GM18861 (cell line): ENCODE data around the gene HSD11B1L.
"Not testable (repeated sequence)": the region's sequence is repeated elsewhere in the genome, so short reads cannot be mapped to it uniquely, and the experiment has no call there.

Experiments used
- ATAC-seq: cut with Tn5 transposase; IDR thresholded peaks from one replicate; pipeline ENCODE4 v1.9.1; 2021; ENCODE audit not compliant: unreplicated experiment

Gene HSD11B1L

DNA sequence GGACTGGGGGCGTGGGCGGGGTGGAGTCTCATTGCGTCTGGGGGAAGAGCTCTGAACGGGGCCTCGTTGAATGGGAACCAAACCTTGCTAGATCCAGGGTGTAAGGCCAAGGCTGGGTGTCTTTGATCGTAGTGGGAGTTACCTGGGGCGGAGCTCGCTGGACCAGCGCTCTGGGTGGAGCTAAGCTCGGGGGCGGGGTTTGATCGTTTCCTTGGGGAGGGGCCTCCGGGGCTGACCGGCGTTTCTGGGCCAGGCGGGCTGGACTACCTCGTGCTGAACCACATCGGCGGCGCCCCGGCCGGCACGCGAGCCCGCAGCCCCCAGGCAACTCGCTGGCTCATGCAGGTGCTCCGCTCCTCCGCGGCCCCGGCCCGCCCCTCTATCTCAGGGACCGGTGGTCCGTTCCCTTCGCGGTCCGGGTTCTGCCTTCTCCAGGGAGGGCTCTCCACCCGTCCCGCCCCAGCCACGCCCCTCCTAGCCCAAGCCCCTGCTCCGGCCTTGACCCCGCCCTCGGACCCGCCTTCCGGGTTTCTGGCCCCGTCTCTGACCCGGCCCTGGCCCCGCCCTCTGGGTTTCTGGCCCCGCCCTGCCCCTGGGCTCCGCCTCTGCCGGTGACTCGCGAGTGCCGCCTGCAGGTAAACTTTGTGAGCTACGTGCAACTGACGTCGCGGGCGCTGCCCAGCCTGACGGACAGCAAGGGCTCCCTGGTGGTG lies 6.0 kb downstream of the HSD11B1L start:
- peak; percentile 35 for ATAC-seq

GRCh38 chr19:5687360-5688198 lies 6.8 kb downstream of the HSD11B1L start:
- no peak for ATAC-seq

- not testable (repeated sequence) for ATAC-seq
Observed at GRCh38 chr19:5688262-5688881, 7.5 kb downstream of the HSD11B1L start.

GRCh38 chr19:5690125-5690954 lies 9.5 kb downstream of the HSD11B1L start, which contains the start of gene RPL36:
Gene RPL36, plus strand, starts transcription at chr19:5690295. Its CDS starts 213 bp downstream, at chr19:5690508.
- peak; percentile 31 for ATAC-seq

DNA sequence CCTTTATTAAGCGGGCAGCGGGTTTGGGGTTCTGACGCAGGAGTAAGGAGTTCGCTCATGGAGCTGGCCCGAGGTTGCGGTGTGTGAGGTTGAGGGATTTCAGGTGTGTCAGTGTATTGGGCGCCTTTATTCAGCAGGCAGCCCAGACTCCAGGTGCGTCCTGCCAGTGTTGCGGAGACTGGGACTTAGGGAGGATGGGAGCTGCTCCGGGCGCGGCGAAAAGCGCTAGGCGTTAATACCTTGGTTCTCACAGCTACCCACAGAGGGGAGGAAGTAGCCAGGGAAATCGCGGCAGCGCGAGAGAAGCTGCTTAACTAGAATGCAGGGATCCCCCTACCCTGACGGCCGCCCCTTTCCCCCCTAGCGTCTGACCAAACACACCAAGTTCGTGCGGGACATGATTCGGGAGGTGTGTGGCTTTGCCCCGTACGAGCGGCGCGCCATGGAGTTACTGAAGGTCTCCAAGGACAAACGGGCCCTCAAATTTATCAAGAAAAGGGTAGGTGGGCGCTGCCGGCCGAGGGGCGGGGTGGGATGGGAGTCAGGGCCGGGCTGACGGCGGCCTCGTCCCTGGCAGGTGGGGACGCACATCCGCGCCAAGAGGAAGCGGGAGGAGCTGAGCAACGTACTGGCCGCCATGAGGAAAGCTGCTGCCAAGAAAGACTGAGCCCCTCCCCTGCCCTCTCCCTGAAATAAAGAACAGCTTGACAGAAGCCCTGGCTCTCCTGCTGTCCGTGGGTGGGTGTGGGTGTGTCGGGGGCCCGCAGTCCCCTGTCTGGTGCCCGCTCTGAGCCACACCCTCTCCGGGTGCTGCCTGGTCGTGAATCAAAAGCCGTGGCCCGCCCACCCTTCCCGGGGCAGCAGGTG lies 10.4 kb downstream of the HSD11B1L start:
- ATAC-seq, result no peak

DNA sequence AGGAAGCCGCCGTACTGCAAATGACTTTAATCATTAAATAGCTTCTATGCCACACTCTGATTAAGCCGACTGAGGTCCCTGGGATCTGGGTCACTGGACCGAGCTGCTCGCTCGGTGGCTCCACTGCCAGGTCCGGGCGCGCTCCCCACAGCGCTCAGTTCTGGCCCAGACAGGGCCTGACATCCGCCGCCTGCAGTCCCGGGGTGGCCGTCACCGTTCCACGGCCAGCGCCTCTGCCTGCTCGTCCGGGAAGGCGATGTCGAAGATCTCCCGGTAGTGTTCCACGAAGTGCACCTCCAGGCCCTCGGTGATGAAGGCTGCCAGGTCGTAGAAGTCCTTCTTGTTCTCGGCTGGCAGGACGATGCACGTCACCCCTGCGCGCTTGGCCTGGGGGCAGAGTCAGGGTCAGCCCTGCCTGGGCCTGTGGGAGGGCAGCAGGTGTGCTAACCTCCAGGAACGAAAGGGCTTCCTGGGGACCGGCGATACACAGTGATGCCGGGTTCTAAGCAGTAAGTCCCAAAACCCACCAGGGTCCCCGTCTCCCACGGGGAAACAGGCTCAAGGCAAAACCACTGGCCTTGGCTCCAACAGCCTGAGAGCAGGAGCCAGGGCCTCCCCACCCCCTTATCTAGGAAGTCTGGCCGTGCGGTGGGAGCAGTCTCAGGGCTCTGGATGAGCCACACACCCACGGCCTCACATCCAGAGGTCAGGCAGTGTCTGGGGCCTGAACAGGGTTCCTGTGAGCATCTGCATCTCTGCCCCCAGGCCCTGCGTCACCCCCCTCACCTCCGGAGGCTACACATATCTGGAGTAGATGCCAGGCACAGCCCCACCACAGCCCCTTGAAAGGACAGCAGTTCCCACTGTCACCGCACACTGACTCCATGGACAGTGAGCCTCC lies 11.2 kb downstream of the HSD11B1L start:
- ATAC-seq, result no peak

- ATAC-seq, result no peak
Observed at GRCh38 chr19:5692723-5693194, 11.9 kb downstream of the HSD11B1L start.

DNA sequence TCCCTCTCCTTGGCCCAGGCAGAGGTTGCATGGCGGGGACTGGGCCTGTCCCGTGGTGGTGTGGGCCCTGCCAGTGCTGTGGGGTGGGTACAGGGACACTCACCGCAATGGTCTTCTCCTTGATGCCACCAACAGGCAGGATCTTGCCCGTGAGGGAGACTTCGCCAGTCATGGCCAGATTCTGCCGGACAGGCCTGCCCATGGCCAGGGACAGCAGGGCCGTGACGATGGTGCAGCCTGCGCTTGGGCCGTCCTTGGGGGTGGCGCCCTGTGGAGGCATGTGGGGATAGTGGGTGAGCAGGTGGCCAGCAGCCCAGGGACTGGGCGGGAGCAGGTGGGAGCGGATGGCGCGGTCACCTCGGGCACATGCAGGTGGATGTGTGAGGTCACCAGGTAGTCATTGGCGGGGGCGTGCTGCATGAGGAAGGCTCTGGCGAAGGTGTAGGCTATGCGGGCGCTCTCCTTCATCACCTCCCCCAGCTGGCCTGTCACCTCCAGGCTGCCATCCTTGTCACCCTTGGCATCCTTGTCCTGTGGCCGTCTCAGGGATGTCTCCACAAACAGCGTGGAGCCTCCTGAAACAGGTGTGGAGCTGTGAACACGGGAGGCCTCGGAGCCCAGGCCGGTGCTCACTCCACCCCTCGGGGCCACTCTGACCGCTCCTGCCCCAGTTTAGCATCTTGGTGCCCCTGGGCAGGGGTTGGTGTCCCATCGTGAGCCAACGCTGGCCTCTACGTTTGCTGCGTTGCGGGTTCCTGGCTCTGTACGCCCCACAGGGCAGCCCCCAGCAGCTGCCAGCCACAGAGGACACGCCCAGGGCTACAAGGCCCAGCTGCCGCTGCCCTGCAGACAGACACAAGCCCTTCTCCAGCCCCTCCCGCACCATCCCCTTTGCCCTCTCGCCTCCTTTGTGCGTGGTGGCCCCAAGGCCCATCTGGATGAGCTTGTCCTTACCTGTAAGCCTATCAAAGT lies 12.7 kb downstream of the HSD11B1L start:
- no peak for ATAC-seq

GRCh38 chr19:5694167-5694955 lies 13.5 kb downstream of the HSD11B1L start:
- no peak for ATAC-seq

DNA sequence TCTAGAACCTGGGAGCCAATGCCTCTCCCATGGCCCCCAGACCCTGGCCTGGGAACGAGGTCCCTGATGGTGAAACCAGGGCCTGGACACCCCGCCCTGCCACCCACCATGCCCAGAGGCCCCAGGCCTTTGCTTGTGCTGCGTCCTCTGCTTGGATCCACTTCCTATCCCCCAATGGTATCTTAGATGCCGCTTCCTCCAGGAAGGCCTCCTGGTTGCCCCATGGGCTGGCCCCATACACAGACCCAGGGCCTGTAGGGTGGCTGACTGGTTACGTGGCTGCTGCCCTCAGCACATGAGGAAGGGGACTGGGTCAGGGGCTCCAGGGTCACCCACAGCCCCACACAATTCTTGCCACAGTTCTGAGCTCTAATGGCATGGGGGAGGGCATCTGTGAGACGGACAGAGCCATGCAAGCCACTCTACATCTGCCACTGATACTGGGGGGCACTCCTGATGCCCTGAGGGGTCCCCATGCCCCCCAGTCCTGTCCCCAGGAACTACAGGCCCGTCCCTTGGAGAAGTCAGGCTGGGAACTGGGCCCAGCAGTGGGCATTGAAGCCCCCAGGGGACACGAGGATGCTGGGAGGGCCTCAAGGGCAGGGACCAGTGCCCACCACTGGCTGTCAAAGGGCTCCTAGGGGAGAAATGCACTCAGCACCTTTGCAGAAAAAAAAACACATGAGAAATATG lies 14.3 kb downstream of the HSD11B1L start:
- no peak for ATAC-seq

DNA sequence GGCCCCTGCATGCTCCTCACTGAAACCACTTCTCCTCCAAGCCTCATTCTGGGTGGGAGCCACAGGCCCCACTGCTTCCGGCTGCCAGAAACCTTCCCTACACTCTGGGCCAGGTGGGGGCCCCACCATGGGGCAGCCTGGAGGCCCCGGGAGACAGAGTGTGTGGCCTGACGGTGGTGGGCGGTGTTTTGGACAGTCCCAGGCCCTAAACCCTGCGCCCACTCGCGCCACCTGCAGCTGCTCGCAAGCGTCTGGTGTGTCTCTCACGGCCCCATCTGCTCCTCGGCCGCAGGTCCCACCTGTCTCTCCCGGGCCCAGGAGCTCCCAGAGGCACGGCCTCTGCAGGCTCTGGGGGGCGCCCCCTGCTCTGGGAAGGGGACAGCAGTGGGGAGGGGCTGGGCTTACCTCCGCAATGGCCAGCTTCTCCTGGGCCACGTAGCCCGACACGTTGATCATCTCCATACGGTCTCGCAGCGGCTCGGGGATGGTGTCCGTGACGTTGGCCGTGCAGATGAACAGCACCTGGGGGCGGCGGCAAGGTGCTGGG lies 14.9 kb downstream of the HSD11B1L start:
- ATAC-seq, result no peak

DNA sequence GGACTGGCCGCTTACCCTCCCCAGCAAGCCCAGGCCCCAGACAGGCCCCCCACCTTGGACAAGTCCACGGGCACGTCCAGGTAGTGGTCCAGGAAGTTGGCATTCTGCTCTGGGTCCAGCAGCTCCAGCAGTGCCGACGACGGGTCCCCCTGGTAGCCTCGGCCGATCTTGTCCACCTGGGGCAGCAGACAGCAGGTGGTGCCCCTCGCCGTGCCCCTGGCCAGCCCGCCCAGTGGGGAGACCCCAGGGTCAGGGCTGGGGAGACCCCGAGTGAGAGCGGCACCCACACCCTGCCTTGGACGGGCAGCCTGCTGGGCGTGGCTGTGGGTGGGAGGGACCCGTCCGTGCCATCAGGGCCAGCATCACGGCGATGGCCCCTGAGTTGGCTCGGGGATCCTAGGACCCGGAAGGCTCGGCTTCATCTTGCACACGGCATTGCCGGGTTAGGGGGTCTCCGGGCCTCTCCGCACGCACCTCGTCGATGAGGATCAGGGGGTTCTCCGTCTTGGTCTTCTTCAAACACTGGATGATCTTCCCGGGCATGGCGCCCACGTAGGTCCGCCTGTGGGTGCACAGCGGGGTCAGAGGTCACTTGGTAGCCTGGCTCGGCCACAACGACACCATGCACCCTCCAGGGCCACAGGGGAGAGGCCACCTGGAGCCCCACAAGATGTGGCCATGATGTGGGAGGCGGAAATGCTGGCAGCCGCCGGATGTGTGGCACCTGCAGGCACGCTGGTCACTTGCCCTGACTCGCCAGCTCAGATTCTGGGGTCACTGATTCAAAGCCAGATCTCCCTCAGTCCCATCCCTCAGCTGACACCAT lies 15.6 kb downstream of the HSD11B1L start:
- no peak for ATAC-seq

GRCh38 chr19:5697022-5697889 lies 16.4 kb downstream of the HSD11B1L start:
- ATAC-seq, result no peak
